HG02852 (cell line): Measurements from ENCODE around the gene DCBLD1.
A peak's percentile ranks its signal among the peaks of the same experiment; 100 is the strongest.

Experiments
- ATAC-seq: cut with Tn5 transposase; IDR thresholded peaks from one replicate; pipeline ENCODE4 v1.9.1; 2021; ENCODE audit warnings: mild to moderate bottlenecking, moderate library complexity; ENCODE audit not compliant: unreplicated experiment

Gene DCBLD1

DNA sequence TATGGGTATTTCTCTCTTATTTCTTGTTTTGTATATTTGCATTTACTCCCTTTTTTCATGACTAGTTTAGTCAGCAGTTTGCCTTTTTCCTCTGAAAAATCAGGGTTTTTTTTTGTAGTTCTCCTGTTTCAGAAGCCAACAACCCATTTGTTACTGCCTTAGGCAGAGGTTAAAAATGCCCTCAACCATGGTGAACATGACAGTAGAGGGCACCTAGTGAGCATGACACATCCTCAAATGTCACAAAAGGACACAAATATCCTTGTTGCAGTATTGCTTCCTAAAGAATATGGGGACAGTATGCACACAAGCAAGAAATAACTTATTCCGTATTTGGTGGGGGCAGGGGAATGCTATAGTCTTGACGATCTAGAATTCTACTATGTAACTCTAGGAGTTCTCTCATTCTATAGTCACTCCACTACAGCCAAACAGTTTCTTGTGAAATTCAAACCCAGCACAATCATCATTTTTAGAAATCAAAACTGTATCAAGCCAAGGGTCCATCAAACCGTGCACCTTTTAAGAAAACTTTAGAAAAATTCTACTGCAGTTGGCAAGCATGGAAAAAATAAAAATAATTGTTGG, 72.9 kb downstream of the DCBLD1 start:
- ATAC-seq: no peak

DNA sequence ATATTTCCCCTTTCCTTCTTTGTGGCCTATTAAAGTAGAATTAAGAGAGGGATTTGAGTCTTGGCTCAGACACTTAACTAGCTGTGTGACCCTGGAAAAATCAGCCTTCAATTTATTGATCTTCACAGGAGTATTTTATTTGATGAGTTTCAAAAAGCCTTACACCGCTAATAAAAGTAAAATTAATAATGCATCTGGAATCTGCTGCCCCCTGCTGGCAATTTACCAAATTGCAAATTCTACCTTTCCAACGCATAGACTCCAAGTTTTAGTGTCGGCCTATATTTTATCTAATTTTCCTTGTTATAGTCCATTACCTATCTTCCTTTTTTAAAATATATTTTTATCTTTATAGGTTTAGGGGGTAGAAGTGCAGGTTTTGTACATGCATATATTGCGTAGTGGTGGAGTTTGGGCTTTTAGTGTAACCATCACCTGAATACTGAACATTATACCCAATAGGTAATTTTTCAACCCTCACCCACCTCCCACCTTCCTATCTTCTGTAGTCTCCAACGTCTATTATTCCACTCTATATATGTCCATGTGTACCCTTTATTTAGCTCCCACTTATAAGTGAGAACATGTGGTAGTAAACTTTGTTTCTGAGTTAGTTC, 73.5 kb downstream of the DCBLD1 start:
- no peak for ATAC-seq

- ATAC-seq: peak; percentile 78
These were observed 75.5 kb downstream of the DCBLD1 start for GRCh38 chr6:117557951-117558350.

DNA sequence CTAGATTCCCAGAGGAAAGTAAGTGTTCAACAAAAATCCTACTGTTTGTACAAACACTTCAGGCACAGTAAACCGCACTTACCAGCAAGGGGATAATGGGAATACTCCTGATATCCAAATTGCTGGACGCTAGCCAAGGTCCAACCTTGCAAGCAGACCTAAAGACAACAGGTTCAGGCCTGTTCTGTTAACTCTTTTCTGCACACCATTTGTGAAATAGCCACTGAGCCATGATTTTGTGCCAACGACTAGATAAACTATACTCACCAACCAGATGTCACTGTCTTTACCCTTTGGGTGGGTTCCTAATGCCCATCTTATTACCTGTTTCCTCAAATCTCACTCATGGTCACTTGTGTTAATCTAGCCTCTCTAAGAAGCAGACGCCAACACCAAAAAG, 76.3 kb downstream of the DCBLD1 start:
- ATAC-seq: no peak

GRCh38 chr6:117559299-117559698, 76.8 kb downstream of the DCBLD1 start:
- ATAC-seq: no peak

- no peak for ATAC-seq
These were observed 78.7 kb downstream of the DCBLD1 start for GRCh38 chr6:117561128-117561527.

DNA sequence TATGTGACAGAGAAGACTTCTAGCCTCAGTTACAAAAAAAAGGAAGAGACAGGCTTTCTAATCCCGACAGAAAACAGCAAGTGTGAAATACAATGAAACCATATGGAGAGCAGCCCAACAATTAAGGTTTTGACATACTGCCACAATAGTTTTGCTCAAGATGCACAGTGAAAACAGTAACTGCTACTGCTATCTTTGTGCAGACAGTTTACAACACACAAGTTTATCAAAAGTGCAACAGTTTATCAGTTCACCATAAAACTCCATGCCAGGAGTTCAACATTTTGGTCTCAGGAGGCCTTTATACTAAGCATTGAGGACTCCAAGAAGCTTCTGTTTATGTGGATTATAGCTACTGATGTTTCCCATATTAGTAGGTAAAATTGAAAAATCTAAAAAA, 82.2 kb downstream of the DCBLD1 start:
- ATAC-seq: no peak

DNA sequence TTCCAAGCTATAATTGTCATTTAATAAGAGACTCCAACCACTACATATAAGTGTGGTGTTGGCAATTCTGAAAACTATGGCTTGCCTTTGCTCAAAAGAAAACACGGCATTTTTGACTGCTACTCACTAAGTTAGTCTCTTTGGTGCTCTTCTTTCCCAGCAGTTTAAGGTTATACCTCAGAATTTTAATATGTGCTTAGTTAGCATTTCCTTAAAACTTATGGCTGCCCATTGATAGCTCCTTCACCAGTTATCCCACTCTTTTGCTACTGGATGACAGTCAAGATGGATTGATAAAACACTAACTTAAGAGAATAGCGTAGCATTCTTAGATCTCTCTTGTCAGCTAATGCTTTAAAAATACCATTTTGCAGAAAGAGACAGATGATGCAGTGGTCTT, 85.8 kb downstream of the DCBLD1 start:
- ATAC-seq: no peak

GRCh38 chr6:117568831-117569410, 86.4 kb downstream of the DCBLD1 start:
- ATAC-seq: no peak

DNA sequence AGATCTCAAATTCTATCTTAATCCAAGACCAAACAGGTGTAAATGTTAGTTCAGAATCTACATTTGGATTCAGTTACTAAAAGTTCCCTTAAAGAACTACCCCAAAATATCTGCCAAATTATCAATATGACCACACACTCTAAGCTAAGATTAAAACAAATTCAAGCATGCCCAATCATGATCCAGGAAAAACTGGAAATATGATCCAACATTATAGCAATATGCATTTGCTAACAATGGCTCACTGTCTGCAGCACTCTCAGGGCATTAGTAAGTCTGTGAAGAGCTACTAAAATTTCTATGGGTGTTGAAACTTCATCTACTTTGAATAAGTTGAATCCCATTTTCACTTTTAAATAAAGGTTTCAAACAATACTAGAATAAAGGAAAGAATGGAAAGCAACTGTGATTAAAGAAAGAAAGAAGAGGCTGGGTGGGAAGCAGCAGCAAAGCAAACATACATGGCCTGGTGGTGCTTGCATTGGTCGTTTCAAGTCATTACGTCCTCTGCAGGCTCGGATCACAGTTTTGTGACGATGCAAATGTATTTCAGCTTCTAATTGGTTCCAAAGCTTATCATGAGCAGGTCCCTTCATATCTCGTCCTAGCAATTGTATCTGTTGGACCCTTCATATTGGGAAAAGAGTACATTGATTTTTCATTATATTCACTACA, 90.7 kb downstream of the DCBLD1 start:
- no peak for ATAC-seq

DNA sequence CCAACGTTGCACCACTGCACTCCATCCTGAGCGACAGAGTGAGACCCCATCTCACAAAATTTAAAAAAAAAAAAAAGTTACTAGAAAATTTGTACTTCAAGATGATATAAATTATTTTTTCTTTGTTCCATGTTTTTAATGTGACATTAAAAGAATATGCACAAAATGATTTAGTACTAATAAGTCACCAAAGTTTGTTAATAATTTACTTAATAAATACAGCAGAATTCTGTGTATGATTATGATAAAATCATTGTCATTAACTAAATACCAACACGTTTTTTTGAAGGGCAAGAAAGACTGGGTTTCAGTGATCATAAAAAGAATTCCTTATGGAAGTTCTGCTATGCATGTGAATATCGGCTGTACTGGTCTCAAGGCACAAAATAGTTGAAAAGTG, 91.7 kb downstream of the DCBLD1 start:
- no peak for ATAC-seq

DNA sequence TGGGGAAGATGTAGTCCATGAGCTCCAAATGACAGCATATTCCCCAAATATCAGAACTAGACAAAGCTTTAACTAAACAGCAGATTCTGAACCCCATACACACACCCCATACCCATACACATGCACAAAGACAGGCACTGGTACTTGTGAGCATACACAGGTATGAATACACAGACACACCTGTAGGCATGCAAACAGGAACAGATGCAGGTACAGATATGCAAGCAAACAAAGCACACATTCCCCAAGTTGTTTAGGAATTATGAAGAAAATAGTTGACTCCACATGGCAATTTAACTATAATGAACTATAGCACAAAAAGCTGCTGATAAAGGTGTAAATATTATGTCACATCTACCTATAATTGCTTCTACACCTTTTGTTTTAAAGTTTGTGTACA, 103.2 kb downstream of the DCBLD1 start:
- no peak for ATAC-seq

GRCh38 chr6:117590447-117590846, 108.0 kb downstream of the DCBLD1 start:
- ATAC-seq: no peak

- no peak for ATAC-seq
These were observed 108.9 kb downstream of the DCBLD1 start for GRCh38 chr6:117591405-117591804.

DNA sequence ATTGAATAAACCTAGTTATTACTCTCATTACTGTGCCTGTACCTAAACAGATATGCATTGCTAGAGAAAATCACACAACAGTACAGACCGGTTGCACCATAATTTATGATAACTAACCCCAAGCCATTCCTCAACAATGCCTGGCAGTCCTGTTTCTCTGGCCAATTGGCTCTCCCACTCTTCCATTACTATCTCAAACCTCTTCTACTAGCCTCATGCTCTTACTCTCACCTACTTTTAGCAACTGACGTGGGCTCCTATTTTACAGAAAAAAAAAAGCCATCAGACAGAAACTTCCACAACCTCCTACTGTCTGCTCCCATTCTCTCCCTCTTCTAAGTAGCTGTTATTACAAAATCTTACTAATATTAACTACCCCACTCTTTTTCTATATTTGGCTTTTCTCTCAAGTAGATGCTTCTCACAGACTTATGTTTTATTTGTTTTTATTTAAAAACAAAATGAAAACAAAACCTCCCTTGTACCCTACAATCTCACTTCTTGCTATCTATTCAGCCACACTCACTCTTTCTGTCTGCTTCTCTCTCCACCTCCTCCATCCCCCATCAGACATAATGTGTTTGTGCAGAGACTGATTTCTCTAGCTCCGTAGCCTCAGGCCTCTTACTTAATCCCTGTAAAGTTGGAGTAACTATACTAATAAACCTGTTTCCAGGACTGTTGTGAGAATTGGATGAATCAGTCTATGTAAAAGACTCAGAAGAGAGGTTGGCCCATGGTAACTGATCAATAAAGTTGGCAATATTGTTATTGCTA, 110.7 kb downstream of the DCBLD1 start:
- no peak for ATAC-seq

- ATAC-seq: no peak
These were observed 112.8 kb downstream of the DCBLD1 start for GRCh38 chr6:117595099-117595923.

- no peak for ATAC-seq
These were observed 115.3 kb downstream of the DCBLD1 start for GRCh38 chr6:117597755-117598154.
